ENCODE data around the gene BMX.

DNA sequence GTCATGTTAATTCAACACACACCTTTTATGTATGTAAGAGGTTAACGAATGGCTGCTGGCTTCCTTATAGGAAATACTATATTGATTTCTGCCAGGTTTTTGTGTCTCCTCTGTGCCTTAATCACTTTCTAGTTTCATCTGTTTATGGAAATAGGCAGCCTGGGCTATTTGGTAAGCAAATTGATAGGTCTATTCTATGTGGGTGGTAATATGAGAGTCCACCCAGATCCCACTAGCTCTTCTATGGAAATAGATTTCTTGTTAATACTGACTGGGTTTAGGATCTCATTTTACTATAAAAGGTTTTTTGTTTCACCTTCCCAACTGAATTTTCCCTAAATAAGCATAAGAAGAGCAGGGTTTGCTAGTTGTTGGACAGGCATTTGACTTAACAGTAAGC is 4.1 kb downstream of the BMX start:
- TF ChIP-seq CTCF (IDR thresholded peaks at IDR 0.05) (no peak), POLR2A (IDR thresholded peaks at IDR 0.05) (no peak)

Data from adrenal gland (tissue), 5 donors.